Neural progenitor cell (in vitro differentiated cells): Measurements from ENCODE around the gene PDLIM1.

Experiments used
- CTCF ChIP-seq: fragments of 200-600 bp; sonication (generic); IDR thresholded peaks from 2 replicates; pipeline ENCODE4 v1.5.1; 2017; ENCODE audit warnings: antibody characterized with exemption, mild to moderate bottlenecking
- EZH2phosphoT487 ChIP-seq: fragments of 200-600 bp; sonication (generic); IDR thresholded peaks from 2 replicates; pipeline ENCODE4 v1.6.1; 2017; ENCODE audit warnings: antibody characterized with exemption

GRCh38 chr10:95247200-95247880 is 43.5 kb downstream of the PDLIM1 start:
- no peak for TF ChIP-seq CTCF
- TF ChIP-seq EZH2phosphoT487: no peak
